HEK293 (cell line): ENCODE measurements around the gene MAP1LC3B2.
A peak's percentile ranks its signal among the peaks of the same experiment; 100 is the strongest.

Experiments used
- BCL6B ChIP-seq: fragments of 450-650 bp; formaldehyde crosslinking; IDR thresholded peaks from 2 replicates; pipeline ENCODE4 v1.5.1; 2017; ENCODE audit warnings: missing biosample characterization, missing genetic modification characterization
- KLF1 ChIP-seq: fragments of 450-650 bp; formaldehyde crosslinking; IDR thresholded peaks from 2 replicates; pipeline ENCODE4 v1.5.1; 2016; ENCODE audit warnings: missing biosample characterization, missing genetic modification characterization
- PRDM6 ChIP-seq: fragments of 450-650 bp; formaldehyde crosslinking; IDR thresholded peaks from 2 replicates; pipeline ENCODE4 v1.5.1; 2017; ENCODE audit warnings: missing biosample characterization, missing genetic modification characterization
- REPIN1 ChIP-seq: fragments of 450-650 bp; formaldehyde crosslinking; IDR thresholded peaks from 2 replicates; pipeline ENCODE4 v1.5.1; 2017; ENCODE audit warnings: missing biosample characterization, missing genetic modification characterization, low read depth
- SP2 ChIP-seq: fragments of 450-650 bp; formaldehyde crosslinking; IDR thresholded peaks from 2 replicates; pipeline ENCODE4 v1.5.1; 2016; ENCODE audit warnings: missing biosample characterization, missing genetic modification characterization
- TSHZ1 ChIP-seq: fragments of 450-650 bp; formaldehyde crosslinking; IDR thresholded peaks from 2 replicates; pipeline ENCODE4 v1.5.1; 2016; ENCODE audit warnings: missing biosample characterization, missing genetic modification characterization, borderline replicate concordance
- WT1 ChIP-seq: fragments of 450-650 bp; formaldehyde crosslinking; IDR thresholded peaks from 2 replicates; pipeline ENCODE4 v1.5.1; 2016; ENCODE audit warnings: missing biosample characterization, missing genetic modification characterization
- ZBTB20 ChIP-seq: fragments of 450-650 bp; formaldehyde crosslinking; IDR thresholded peaks from 2 replicates; pipeline ENCODE4 v1.5.1; 2016; ENCODE audit warnings: missing biosample characterization, missing genetic modification characterization
- ZBTB49 ChIP-seq: fragments of 450-650 bp; formaldehyde crosslinking; IDR thresholded peaks from 2 replicates; pipeline ENCODE4 v1.5.1; 2016; ENCODE audit warnings: missing biosample characterization, missing genetic modification characterization, low read depth
- ZFP37 ChIP-seq: fragments of 450-650 bp; formaldehyde crosslinking; IDR thresholded peaks from 2 replicates; pipeline ENCODE4 v1.5.1; 2016; ENCODE audit warnings: missing biosample characterization, missing genetic modification characterization
- ZNF112 ChIP-seq: fragments of 450-650 bp; formaldehyde crosslinking; IDR thresholded peaks from 2 replicates; pipeline ENCODE4 v1.5.0; 2017; ENCODE audit warnings: missing biosample characterization, missing genetic modification characterization
- ZNF148 ChIP-seq: fragments of 450-650 bp; formaldehyde crosslinking; IDR thresholded peaks from 2 replicates; pipeline ENCODE4 v1.5.0; 2017; ENCODE audit warnings: missing biosample characterization, missing genetic modification characterization, borderline replicate concordance
- ZNF366 ChIP-seq: fragments of 450-650 bp; formaldehyde crosslinking; conservative IDR thresholded peaks from 2 replicates; pipeline ENCODE4 v1.5.1; 2016; ENCODE audit warnings: missing biosample characterization, missing genetic modification characterization
- ZNF580 ChIP-seq: fragments of 450-650 bp; formaldehyde crosslinking; IDR thresholded peaks from 2 replicates; pipeline ENCODE4 v1.5.1; 2016; ENCODE audit warnings: missing biosample characterization, missing genetic modification characterization
- ZNF639 ChIP-seq: fragments of 450-650 bp; formaldehyde crosslinking; IDR thresholded peaks from 2 replicates; pipeline ENCODE4 v1.5.1; 2016; ENCODE audit warnings: missing biosample characterization, missing genetic modification characterization
- ZNF645 ChIP-seq: fragments of 450-650 bp; formaldehyde crosslinking; IDR thresholded peaks from 2 replicates; pipeline ENCODE4; 2016; ENCODE audit warnings: missing biosample characterization, missing genetic modification characterization
- ZNF670 ChIP-seq: fragments of 450-650 bp; formaldehyde crosslinking; IDR thresholded peaks from 2 replicates; pipeline ENCODE4 v1.5.1; 2016; ENCODE audit warnings: missing biosample characterization, missing genetic modification characterization, low read depth

Gene MAP1LC3B2

GRCh38 chr12:116525418-116526001 is 33.7 kb upstream of the MAP1LC3B2 start (continued):
- TF ChIP-seq ZBTB49 (no peak), TSHZ1 (tag by site-specific recombination) (no peak), ZNF580 (tag by site-specific recombination) (no peak), ZNF112 (tag by site-specific recombination) (no peak), WT1 (tag by site-specific recombination) (no peak), ZFP37 (tag by site-specific recombination) (no peak), REPIN1 (tag by site-specific recombination) (no peak), ZNF639 (peak; percentile 6; the same call in 1 of the 2 replicates), ZBTB20 (tag by site-specific recombination) (no peak), ZNF366 (tag by site-specific recombination) (peak; percentile 76), KLF1 (tag by site-specific recombination) (no peak), SP2 (no peak), ZNF670 (tag by site-specific recombination) (no peak), ZNF148 (tag by site-specific recombination) (no peak), ZNF645 (tag by site-specific recombination) (no peak), PRDM6 (tag by site-specific recombination) (0 out of 2 replicates have a peak, but pooled peaks have one; percentile 19), BCL6B (no peak)
